ENCODE measurements around the gene ARHGAP42.

The ARHGAP42 gene

GRCh38 chr11:100932474-100933100 lies 245.5 kb downstream of the ARHGAP42 start:
- DNase-seq, result no peak

DNA sequence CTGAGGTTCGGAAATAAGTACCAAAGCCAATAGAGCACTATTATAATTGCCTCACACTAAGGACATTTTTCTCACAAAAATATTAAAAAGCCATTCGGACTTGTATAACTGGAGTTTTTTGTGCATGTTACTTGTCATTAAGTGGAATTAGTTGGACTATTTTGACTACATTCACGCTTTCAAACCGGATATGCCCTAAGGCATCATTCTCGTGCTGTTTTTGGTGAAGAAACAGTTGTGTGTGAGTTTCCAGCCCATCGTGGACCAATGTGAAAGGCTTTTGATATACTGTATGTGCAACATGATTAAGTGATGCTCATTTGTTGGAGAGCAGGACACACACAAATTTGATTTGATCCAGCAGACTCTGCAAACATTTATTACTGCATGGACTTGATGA lies 249.7 kb downstream of the ARHGAP42 start:
- no peak for DNase-seq

GRCh38 chr11:100939571-100939970 lies 252.5 kb downstream of the ARHGAP42 start:
- no peak for DNase-seq

DNA sequence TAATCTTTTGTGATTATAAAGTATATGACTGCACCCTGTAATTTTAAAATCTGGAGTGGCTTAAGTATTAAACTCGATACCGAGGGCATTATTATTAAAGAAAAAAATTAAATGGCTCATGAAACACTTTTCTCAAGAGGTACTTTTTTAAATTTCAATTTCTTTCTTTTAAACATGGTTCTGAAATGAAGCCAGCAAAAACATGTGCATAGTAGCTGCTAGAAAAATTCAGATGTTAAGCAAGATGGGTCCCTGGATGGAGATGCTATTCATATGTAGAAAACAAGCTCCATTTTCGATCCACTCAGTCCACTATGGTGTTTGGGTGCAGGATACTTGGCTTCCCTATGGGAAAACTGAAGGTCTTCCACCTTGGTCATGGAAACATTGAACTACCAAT lies 253.0 kb downstream of the ARHGAP42 start:
- DNase-seq, result no peak

DNA sequence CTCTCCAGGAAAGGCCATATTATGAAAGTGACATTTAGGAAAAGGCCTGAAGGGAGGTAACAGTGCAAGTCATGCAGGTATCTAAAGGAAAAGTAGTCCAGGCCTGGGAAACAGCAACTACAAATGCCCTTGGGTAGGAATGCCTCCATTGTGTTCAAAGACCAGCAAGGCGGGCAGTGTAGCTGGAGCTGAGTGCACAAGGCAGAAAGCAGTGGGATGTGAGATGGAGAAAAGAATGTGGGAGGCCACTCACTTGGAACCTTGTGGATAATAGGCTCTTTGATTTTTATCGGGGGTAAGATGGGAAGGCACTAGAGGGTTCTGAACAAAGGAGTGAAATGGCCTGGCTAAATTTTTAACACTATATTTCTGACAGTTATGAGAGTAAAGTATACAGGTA lies 253.9 kb downstream of the ARHGAP42 start:
- no peak for DNase-seq

GRCh38 chr11:100942016-100942415 lies 254.9 kb downstream of the ARHGAP42 start:
- DNase-seq, result no peak

DNA sequence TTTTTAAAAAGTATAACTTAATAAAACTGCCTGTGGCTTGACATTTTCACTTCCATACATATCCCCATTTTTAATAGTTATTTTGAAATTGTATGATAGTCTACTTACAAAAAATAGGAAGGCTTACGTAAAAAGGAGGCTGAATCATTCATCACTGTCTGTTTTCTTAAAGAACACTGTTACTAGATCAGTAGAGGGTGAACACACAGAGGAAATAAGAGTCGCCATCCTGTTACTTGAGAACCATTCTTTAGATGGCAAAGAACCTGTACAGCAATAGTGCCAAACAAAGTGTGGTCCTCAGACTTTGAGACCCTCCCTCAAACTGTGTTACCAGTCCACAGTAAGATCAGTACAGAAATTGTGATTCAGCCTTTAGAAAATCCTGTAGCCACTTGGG lies 261.8 kb downstream of the ARHGAP42 start:
- DNase-seq, result no peak

GRCh38 chr11:100949443-100949842 lies 262.4 kb downstream of the ARHGAP42 start:
- DNase-seq, result no peak

GRCh38 chr11:100955318-100955717 lies 268.2 kb downstream of the ARHGAP42 start:
- no peak for DNase-seq

- no peak for DNase-seq
Observed at GRCh38 chr11:100956351-100956750, 269.3 kb downstream of the ARHGAP42 start.

DNA sequence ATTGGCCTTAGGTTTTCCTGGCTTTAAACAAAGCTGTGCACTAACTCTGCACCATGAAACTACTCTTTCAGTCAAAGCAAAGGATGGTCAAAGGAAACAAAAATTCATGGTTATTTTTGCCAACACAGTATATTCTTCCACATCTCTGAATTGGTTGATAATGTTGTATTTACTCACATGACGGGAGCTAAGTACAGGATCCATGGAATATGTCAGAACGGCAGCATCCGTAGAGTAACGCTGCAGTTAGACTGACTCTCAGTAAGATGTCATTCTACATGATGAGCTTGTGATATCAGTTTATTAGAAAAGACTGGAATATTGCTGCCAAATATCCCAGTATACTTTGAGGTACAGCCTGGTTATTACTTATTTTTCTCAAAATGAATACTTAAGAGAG lies 270.4 kb downstream of the ARHGAP42 start:
- no peak for DNase-seq

GRCh38 chr11:100961633-100962032 lies 274.5 kb downstream of the ARHGAP42 start:
- no peak for DNase-seq

DNA sequence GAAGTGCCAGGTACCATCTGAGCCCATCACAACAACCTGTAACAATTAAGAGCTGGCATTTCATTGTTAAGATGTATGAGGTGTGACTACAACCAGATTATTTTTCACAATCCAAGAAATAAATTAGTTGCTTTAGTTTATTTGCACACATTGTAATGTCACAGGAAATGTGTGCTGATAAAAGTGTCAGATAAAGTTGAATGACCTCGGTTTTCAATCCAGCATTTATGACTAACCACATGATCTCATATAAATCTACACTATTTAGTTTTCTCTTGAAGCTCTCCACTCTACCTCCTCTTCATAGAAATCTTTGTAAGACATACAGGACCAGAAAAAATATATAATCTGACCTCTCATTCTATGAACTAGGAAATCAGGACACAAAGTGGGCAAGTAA lies 276.3 kb downstream of the ARHGAP42 start:
- no peak for DNase-seq

DNA sequence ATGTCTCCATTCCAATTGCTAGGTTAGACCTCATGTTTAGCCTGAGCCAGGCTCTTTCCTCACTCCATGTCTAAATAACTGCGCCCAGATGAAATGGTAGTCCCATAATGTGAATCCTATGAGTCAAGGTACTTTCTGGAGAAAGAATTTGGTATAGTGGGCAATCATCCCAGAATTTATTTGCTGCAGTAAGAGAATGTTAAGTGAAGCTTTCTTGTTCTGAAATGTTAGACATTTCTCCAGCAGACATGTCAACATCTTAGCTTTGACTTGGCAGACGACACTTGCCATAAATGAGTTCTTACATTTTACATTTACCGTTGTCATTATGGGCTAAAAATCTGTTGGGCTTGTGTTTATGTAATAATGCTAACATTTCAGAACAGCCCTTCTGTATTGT lies 277.3 kb downstream of the ARHGAP42 start:
- DNase-seq, result no peak

- DNase-seq, result no peak
Observed at GRCh38 chr11:100965346-100965745, 278.3 kb downstream of the ARHGAP42 start.

- DNase-seq, result no peak
Observed at GRCh38 chr11:100966366-100966765, 279.3 kb downstream of the ARHGAP42 start.

- no peak for DNase-seq
Observed at GRCh38 chr11:100969008-100969407, 281.9 kb downstream of the ARHGAP42 start.

- no peak for DNase-seq
Observed at GRCh38 chr11:100970283-100971164, 283.4 kb downstream of the ARHGAP42 start.

GRCh38 chr11:100972046-100972445 lies 285.0 kb downstream of the ARHGAP42 start:
- DNase-seq, result no peak

- DNase-seq, result no peak
Observed at GRCh38 chr11:100978442-100978841, 291.4 kb downstream of the ARHGAP42 start.

DNA sequence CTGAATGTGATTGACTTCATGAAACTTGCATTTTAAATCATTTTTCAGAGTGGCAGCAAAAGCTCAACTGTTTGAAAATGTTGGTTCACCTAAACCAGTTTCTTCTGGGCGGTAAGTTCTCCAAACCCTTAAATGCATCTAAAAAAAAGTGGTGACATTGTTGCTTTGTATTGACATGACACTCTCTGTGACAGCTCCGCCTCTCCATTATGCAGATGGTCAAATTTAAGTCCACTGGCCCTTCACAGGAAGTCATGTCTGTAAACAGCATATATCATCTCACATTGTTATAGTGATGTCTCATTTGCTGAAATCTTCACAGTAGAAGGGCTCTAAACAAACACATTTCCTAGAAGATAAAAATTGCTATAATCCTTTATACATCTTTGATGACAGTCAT lies 291.9 kb downstream of the ARHGAP42 start:
- DNase-seq, result no peak

GRCh38 chr11:100980156-100980555 lies 293.1 kb downstream of the ARHGAP42 start:
- no peak for DNase-seq

GRCh38 chr11:100981196-100981824 lies 294.2 kb downstream of the ARHGAP42 start:
- no peak for DNase-seq

- no peak for DNase-seq
Observed at GRCh38 chr11:100984668-100985067, 297.6 kb downstream of the ARHGAP42 start.

Measured in CD4-positive, alpha-beta T cell treated with Interleukin-4 for 4 hours (primary cell).